Stimulated activated CD8-positive, alpha-beta memory T cell treated with anti-CD3 and anti-CD28 coated beads, Interleukin-12 subunit alpha, Interleukin-12 subunit beta, amount 100 ng/mL, for 1 hour (primary cell): Measurements from ENCODE around the gene ABCC2.
A peak's percentile ranks its signal among the peaks of the same experiment; 100 is the strongest.
"Not testable (repeated sequence)": the region's sequence is repeated elsewhere in the genome, so short reads cannot be mapped to it uniquely, and the experiment has no call there.

Experiments used
- DNase-seq: peaks from one replicate; pipeline ENCODE4 v3.0.0-alpha.2; 2020; ENCODE audit warnings: low read depth

Gene ABCC2

DNA sequence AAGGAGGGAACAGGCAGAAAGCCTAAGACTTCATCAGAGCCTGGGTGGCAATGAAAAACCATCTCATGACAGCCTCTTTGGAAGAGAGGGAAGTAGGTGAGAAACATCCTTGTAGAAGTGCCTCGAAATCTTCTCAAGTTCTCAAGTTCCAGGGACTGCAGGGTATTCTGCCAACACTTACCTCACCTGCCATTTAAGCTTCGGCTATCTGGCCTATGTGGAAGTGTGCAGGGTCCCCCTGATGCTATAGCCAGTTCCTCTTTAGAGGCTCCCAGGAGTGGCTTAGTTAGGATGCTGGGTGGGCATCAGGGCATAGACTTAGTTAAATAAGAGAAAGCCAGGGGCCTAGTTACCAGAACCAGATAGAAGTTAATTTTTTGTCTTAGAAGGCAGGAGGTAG is 27.0 kb downstream of the ABCC2 start:
- DNase-seq, result no peak

DNA sequence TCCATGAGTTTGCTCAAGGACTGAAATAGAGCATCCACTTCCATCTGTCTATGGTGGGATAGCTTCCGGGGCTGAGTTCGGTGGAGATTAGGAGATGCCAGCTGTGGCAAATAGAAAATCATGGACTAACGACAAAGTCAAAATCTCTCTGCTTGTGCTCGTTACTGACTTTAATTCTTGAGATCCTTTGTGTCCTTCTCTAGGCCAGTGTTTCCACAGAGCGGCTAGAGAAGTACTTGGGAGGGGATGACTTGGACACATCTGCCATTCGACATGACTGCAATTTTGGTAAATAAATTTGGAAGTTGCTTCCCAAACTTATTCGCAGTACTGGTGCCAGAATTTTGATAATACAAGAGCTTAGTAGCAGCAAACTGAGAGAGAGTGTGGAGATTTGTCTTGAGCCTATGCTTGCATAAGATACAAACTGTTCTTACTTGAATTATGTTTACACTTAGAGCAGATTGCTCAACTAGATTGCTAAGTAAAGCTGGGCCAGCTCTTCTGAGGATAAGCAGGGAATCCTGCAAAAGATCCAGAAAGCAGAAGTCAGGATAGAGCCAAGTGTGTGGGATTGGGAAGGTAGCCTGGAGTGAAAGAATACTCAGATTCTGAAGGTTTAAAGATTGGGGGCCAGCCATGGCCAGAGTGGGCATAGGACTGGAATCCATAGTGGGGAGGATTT is 27.6 kb downstream of the ABCC2 start:
- no peak for DNase-seq

DNA sequence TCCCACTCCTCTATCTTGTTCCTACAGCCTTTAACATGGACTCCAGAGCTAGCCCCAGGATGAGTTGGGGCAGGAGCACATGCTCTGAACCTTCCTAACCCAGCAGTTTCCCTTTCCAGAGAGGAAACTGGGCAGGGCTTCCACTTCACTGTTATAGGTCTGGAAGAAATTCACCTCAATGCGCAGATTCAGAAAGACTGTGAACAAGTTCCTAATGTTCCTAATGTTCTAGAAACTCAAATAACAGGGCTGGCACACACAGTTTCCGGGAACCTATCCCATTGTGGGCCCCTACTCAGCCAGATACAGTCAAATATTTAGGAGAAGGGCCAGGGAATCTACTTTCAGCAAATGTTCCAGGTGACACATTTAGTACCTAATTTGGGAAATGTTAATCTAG is 29.7 kb downstream of the ABCC2 start:
- DNase-seq, result no peak

DNA sequence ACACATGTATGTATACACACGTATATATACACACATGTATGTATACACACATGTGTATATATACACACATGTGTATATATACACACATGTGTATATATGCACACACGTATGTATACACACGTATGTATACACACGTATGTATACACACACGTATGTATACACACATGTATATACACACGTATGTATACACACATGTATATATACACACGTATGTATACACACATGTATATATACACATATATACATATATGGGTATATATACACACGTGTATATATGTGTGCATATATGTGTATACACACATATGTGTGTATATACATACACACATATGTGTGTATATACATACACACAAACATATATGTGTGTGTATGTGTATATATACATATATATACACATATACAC is 31.7 kb downstream of the ABCC2 start:
- DNase-seq, result no peak

DNA sequence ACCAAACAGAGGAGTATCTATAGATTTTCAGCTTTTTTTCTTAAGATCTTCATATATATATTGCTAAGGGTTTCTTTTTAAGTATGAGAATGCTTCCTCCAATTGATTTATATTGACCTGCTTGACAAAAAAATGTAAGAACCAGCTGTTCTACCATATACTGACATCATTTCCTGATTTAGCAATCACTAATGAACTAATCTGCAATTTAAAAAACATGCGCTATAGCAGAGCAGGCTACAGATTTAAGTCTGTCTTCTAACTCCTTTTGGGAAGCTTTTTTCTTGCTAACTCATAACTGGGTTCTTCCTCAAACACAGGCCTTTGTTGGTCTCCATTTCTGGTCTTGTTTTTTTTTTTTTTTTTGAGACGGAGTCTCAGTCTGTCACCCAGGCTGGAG is 33.2 kb downstream of the ABCC2 start:
- DNase-seq, result no peak

DNA sequence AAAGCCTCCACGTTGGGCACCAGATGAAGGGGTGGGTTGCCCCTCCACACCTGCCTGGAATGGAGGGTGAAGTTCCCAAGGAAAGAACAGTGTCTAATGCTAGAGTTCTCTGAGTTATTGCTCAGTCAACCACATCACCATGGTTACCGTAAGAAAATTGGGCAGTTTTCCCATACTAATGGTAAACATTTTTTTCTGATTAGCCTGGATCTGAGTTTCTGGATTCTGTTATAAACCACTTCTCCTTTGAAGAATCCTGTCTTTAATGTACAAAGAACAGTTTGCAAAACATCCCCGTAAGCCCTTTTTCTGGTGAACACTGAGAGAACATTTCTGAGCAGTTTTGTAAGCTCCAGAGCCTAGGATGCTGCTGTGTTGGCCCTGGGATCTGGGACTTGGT is 45.5 kb downstream of the ABCC2 start:
- DNase-seq, result no peak

DNA sequence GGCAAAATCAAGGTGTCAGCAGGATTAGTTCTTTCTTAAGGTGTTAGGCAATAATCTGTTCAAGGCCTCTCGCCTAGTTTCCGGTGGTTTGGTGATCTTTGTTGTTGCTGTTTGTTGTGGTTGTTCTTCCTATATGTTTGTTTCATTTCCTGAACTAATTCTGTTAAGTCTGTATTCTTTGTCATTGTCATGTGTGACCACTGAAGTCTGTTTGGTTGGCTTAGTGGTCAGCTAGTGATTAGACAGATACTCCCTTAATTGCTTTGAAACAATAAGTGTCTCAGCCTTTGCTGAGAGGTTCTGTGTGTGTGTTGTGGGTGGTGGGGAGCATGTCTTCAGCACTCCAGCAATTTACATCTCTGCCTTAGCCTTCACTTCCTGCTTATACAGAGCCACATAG is 46.0 kb downstream of the ABCC2 start:
- no peak for DNase-seq

DNA sequence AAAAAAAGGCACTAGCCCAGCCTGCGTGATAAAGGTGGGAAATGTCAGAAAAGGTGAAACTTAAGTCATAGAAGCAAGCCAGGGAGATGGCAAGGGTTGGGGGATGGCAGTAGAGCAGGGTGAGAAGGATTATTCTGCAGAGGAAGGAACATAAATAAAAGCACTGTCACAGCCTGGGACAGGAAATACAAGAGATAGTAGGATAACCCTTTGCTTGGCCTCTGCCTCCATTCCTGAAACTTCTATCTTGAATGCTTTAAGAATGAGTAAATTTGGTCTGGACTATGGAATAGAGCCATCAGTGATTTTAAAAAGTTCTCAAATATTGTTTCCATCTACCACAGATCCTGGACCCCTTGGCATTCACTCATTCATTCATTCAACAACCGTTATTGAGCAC is 50.0 kb downstream of the ABCC2 start:
- DNase-seq, result no peak

DNA sequence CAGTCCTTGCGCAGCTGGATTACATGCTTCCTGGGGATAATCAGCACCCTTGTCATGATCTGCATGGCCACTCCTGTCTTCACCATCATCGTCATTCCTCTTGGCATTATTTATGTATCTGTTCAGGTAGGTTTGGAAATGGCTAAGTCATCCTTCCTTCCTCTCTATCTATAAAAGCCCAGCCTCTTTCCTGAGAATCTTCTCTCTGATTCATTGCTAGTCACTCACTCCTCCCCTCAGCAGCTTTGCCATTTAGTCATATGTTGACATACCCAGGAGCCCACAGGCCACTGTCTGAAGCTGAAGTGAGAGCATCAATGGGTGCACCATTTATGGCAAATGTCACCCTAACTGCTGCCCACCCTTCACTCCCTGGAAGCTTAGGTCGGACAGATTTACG is 52.0 kb downstream of the ABCC2 start:
- no peak for DNase-seq

DNA sequence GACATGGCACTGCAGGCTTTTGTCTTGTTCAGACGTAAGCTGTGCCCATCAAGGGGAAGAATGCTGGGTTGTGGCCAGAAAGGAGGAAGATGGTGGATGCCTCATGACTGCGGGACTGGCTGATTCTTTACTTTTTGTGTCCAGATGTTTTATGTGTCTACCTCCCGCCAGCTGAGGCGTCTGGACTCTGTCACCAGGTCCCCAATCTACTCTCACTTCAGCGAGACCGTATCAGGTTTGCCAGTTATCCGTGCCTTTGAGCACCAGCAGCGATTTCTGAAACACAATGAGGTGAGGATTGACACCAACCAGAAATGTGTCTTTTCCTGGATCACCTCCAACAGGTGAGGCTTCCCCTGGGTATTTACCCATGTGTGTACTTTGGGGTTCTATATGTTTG is 53.5 kb downstream of the ABCC2 start:
- no peak for DNase-seq

DNA sequence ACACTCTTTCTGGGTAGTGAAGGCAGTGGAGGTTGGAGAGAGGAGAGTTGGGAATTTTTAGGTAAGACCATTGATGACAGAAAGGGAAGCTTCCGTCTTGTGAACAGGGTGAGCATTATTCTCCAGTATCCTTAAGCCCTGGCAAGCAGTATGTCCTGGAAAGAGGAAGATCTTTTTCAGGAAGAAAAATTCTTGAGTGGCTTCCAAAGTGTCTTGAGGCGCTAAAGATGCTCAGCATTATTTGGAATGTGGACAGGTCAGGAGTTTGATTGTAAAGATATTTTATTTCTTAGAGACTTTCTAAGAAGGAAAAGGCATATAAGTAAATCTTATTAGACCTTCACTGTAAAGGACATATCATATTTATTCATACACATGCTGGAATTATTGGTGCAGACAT is 54.3 kb downstream of the ABCC2 start:
- no peak for DNase-seq

DNA sequence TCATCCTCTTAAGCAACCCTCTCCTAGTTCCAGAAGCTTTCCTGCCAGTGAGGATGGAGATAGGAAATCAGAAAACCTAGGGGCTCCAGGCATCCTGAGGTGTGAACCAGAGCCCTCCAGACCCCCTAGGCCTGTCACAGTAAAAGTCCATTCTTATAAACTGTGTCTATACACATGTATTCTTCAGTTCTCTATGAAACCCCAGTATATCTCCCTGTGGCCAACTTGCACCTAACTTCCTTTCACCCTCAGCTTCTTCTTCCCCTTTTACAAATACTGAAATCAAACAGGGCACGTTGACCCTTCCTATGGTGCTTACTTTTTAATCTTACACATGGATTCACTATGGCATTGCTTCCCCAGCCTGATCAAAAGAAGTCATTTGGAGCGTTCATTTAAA is 58.4 kb downstream of the ABCC2 start:
- DNase-seq, result not testable (repeated sequence)

DNA sequence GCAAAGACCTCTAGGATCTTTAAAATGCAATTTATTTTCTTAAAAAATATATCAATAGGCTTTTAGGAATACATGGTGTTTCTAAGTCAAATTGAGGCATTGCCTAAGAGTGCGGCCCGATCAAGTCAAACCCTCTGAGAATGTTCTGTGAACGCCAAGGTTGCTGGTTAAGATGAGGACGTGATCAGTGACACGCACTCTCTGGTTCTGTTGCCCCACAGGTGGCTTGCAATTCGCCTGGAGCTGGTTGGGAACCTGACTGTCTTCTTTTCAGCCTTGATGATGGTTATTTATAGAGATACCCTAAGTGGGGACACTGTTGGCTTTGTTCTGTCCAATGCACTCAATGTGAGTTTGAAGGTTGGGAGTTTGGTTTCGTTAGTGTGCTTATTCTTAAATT is 59.3 kb downstream of the ABCC2 start:
- DNase-seq, result no peak

DNA sequence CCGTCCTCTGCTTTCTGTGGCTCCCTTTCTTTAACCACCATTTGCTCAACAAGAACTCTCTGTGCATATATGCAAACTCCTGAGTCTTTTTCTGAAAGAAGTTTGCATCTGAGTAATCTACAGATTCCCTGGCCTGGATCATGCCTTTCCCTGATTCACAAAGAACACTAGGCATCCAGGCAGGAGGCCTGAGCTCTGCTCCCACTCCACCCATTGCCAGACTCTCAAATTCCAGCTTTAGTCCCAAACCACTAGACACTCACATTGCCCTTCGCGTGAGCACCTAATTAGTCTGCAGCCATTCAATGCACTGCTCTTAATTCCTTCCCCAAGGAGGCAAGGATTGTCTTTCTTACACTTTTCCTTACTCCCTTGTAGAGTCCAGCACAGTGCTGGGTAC is 60.9 kb downstream of the ABCC2 start:
- DNase-seq, result no peak

DNA sequence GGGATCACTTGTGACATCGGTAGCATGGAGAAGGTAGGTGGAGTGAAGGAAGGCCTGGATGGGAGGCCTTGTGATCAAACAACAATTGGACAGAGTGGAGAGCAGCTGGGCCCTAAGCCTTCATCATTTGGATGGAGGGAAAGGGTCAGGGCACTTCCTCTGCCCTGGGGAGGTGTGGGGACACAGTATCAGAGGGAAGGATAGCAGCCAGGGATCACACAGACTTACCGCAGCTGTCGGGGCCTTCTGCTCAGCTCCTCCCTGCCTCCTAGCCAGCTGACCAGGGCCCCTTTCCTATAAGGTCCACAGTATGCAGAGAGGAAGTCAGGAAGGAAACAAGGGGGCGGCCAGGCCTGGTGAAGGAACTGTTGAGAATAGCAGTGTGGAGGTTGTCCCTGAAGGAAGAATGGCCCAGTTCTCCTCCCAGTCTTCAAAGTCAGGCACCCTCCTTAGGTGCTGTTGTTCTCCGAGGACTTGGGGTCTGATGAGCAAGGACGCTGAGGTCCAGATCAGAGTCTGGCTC is 62.1 kb downstream of the ABCC2 start:
- DNase-seq, result no peak

DNA sequence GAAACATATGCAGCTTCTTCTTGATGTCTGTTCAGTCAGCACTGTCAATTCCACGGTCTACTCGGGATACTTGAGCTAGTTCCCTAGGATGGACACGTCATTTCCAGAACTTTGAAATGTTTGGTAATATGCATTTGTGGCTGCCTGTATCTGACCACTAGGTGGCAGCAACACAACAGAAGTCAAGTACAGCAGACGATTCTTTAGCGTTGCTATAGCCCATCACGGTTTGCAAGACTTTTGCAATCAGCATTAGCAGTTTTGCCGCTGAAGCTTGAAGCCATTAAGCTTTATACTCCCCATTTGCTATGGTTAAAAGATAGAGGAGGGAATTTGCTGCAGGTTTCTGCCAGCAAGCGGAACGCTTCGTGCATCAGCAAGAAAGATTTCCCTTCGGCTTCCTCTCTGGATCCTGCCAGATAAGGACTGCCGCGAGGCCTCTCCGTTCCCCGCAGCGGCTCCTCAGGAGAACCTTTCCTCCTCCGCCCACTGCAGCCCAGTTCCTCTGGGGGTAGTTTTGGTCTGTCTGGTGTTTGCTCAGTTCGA is 63.5 kb downstream of the ABCC2 start:
- DNase-seq, result peak; percentile 62

DNA sequence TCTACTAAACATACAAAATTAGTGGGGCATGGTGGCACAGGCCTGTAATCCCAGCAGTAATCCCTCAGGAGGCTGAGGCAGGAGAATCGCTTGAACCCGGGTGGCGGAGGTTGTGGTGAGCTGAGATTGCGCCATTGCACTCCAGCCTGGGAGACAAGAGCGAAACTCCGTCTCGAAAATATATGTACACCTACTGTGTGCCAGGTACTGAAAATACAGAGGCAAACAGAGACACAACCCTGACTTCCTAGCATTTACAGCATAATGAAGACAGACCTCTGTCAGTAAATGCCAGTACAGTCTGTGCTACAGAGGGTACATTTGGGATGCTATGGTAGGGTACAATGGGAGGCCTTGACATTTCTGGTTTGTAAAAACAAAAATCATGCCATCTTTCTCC is 66.6 kb downstream of the ABCC2 start:
- no peak for DNase-seq

DNA sequence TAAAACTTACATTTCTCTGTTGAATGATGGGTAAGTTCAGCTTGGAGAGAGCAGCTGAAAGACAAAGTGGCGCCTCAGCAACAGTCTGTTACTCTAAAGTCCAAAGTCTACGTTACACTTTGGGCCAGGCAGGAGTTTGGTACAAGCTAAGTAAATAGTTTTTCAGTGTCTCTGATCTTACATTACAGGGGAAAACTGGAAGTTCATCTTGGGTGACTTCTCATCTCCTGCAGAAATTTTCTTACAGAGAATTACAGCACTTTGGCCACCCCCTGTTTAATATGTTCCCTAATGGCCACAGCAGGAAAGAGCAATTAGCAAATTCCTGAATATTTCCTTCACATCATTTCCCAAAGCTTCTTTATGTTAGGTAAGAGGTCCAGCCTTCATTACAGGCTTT is 67.1 kb downstream of the ABCC2 start:
- DNase-seq, result no peak

DNA sequence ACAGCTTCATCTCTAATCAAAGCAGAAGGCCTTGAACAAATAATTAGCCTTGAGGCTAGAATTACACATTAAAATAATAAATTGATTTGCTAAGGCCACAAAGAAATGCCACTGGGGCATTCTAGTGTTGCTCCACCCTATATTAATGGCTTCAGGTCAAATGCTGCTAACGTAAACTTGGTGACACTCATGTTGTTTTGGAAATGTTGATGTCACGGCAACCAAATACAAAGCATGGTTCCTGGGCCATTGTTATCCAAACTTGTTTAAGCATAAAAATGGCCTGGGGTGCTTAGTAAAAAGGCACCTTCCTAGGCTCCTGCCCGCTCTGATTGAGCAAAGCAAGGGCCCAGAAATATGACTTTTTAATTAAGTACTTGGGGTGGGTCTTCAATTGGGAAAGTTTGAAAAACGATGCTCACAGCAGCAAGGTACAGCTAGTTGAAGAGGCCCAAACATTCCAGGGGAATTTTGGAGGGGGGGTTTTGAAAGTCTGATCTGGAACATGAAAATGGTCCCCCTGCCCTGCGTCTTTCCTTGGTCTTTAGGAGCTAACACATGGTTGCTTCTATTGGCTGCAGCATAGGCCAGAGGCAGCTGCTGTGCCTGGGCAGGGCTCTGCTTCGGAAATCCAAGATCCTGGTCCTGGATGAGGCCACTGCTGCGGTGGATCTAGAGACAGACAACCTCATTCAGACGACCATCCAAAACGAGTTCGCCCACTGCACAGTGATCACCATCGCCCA is 67.8 kb downstream of the ABCC2 start:
- DNase-seq, result no peak

DNA sequence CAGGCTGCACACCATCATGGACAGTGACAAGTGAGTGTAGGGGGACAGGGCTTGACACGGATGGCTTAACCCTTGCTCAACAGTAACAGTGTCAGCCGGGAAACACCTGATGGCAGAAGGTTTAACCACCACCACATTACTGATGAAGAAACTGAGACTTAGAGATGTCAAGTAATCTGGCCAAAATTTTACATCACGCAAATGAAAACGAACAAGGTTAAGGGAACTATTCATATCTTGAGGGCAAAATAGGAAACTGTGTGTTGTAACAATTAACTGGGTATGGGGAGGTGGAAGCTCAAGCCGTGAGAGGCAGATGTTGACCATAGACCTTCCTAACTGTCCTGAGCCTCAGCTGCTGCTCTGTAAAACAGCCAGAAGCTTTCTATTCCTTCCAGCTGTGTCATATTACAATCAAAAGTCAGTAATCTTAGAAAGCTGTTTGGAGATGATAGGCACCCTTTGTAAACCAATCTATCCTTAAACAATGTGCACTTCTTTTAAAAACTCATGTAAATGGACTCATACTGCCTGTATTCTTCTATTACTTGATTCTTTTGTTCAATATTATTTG is 68.4 kb downstream of the ABCC2 start:
- DNase-seq, result no peak

DNA sequence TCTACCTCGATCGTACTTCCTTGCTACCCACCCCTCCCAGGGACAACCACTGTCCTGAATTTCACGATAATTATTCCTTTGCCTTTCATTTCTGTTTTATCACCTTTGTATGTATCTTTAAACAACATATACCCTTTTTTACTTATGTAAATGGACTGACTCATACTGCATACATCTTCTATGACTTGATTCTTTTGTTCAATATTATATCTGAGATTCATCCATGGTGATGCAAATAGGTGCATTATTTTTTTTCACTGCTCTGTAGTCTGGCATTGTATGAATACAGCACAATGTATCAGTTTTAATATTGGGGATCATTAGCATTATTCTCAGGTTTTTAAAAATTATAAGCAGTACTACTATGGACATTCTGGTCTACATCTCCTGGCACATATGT is 69.4 kb downstream of the ABCC2 start:
- DNase-seq, result no peak

DNA sequence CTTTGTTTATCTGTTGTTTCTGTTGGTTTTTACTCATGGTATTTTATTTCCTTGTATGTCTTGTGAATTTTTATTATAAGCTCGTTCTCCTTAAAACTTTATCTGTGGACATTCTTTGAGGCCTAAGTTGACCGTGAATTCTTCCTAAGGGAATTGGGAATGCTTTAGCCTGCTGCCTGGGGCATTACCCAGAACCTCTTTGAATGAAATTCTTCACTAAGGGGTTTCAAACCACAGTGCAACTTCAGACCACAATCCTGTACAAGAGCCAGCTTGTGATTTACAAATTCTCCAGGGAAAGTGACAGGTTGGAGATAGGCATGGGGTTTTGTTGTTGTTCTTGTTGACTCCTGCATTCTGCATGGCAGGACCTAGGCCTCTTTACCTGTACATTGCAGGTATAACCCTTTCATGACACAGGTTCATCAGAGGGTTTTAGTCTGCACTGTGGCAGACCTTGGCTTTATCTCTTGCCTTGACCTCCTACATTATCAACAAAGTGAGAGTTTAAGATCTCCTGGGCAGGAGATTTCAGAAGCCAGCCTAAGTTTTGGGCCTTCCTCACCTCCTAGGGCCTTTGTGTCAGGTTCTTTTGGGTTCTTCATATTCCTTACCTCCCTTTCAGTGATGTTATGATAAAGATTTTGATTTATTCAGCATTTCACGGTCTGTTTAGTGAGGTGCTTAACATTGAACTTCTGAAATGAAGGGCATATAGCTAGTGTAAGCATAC is 70.2 kb downstream of the ABCC2 start:
- DNase-seq, result no peak
